ENCODE data around the gene JHY.

Gene JHY

DNA sequence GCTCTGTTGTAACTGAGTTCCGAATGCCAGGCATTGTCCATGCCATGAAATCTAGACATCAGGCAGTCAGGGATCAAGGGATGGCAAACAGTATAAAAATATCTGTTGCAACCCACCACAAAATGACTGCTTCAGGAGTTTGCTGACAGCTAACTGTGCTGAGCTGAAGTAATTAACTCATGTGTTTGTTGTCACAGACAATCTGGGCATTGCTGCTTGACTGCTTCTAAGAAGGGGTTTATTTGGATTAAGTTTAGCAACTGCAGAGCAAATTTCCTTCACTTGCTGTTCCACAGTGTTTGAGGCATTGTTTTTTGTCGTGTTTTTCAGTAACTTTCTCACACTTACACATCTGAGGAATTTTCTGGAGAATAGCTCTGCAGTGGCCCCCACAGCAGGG is 68.7 kb downstream of the JHY start:
- H3K4me1 ChIP-seq (ENCODE audit: insufficient read depth, low read length, poor library complexity, severe bottlenecking), result no peaks in the 10 kb centered on the region
- no peak overlapping the region for H2AFZ ChIP-seq (ENCODE audit: low read length)
- H3K9me2 ChIP-seq (replicated peaks; ENCODE audit: low read depth, low read length), result no peaks in the 10 kb centered on the region
- H3K9ac ChIP-seq (ENCODE audit: low read depth, low read length, poor library complexity, severe bottlenecking), result no peak overlapping the region
- no peak overlapping the region for H3K4me2 ChIP-seq (ENCODE audit: low read depth, low read length, poor library complexity, severe bottlenecking)
- H3F3A ChIP-seq (ENCODE audit: low read depth), result no peaks in the 10 kb centered on the region
- no peaks in the 10 kb centered on the region for H3K9me3 ChIP-seq (ENCODE audit: insufficient read depth, low read depth, low read length)
- no peaks in the 10 kb centered on the region for H3K36me3 ChIP-seq (ENCODE audit: insufficient read depth, low read length)
- TF ChIP-seq EZH2phosphoT487 (IDR thresholded peaks at IDR 0.05; ENCODE audit: borderline replicate concordance), result no peak
- TF ChIP-seq, protein P1, sequence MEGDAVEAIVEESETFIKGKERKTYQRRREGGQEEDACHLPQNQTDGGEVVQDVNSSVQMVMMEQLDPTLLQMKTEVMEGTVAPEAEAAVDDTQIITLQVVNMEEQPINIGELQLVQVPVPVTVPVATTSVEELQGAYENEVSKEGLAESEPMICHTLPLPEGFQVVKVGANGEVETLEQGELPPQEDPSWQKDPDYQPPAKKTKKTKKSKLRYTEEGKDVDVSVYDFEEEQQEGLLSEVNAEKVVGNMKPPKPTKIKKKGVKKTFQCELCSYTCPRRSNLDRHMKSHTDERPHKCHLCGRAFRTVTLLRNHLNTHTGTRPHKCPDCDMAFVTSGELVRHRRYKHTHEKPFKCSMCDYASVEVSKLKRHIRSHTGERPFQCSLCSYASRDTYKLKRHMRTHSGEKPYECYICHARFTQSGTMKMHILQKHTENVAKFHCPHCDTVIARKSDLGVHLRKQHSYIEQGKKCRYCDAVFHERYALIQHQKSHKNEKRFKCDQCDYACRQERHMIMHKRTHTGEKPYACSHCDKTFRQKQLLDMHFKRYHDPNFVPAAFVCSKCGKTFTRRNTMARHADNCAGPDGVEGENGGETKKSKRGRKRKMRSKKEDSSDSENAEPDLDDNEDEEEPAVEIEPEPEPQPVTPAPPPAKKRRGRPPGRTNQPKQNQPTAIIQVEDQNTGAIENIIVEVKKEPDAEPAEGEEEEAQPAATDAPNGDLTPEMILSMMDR (conservative IDR thresholded peaks at IDR 0.05; ENCODE audit: low read length), result no peak
- no peak overlapping the region for H3K4me3 ChIP-seq (ENCODE audit: low read length, poor library complexity, severe bottlenecking)
- no peaks in the 10 kb centered on the region for H3K27me3 ChIP-seq (ENCODE audit: insufficient read depth, low read length, poor library complexity, severe bottlenecking)
- no peaks in the 10 kb centered on the region for H3K79me2 ChIP-seq (ENCODE audit: insufficient read depth, low read length)
- H4K20me1 ChIP-seq (ENCODE audit: insufficient read depth, low read length, poor library complexity, severe bottlenecking), result no peaks in the 10 kb centered on the region

DNA sequence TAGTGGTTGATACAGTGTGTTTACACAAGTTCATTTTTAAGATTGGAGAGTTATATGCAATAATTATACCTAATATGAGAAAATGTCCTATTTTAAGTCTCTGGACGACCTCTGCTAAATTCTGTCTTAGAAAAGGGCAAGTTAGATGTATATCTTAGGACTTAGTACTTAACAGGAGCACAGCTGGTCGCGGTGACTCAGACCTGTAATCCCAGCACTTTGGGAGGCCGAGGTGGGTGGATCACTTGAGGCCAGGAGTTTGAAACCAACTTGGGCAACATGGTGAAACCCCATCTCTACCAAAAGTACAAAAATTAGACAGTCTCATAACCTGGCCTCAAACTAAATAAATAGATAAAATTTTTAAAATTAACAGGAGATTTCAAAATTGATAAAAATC is 71.9 kb downstream of the JHY start:
- Histone ChIP-seq H3K4me2 (ENCODE audit: low read depth, low read length, poor library complexity, severe bottlenecking) (no peak overlapping the region), H3K9ac (ENCODE audit: low read depth, low read length, poor library complexity, severe bottlenecking) (no peak overlapping the region)
- TF ChIP-seq, protein P1 (conservative IDR thresholded peaks at IDR 0.05; ENCODE audit: low read length), result no peak
- TF ChIP-seq EZH2phosphoT487 (IDR thresholded peaks at IDR 0.05; ENCODE audit: borderline replicate concordance), result no peak

DNA sequence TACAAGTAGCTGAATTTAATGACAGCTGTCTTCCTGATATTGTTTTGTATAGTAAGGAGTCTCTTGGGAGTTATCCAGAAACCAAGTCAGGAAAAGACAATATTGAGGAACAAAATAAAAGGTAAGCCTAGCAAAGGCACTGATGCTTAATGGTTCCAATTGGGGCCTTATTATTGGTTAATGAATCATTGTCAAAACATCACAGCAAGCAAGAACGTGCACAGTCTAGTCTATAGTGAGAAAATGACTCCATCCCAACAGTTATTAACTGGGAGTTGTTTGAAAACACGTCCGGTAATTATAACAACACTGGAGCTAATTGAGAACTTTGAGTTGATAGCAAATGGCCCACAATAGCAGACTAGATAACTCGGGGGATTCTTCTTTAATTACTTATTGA is 81.4 kb downstream of the JHY start:
- no peaks in the 10 kb centered on the region for H4K20me1 ChIP-seq (ENCODE audit: insufficient read depth, low read length, poor library complexity, severe bottlenecking)
- no peaks in the 10 kb centered on the region for H3K36me3 ChIP-seq (ENCODE audit: insufficient read depth, low read length)
- no peak overlapping the region for H3K9ac ChIP-seq (ENCODE audit: low read depth, low read length, poor library complexity, severe bottlenecking)
- no peaks in the 10 kb centered on the region for H3F3A ChIP-seq (ENCODE audit: low read depth)
- no peak for TF ChIP-seq EZH2phosphoT487 (IDR thresholded peaks at IDR 0.05; ENCODE audit: borderline replicate concordance)
- TF ChIP-seq, protein P1 (conservative IDR thresholded peaks at IDR 0.05; ENCODE audit: low read length), result no peak
- H3K79me2 ChIP-seq (ENCODE audit: insufficient read depth, low read length), result no peaks in the 10 kb centered on the region
- no peaks in the 10 kb centered on the region for H3K4me1 ChIP-seq (ENCODE audit: insufficient read depth, low read length, poor library complexity, severe bottlenecking)
- H3K9me2 ChIP-seq (replicated peaks; ENCODE audit: low read depth, low read length), result no peaks in the 10 kb centered on the region
- no peak overlapping the region for H3K4me2 ChIP-seq (ENCODE audit: low read depth, low read length, poor library complexity, severe bottlenecking)
- H2AFZ ChIP-seq (ENCODE audit: low read length), result no peak overlapping the region
- H3K4me3 ChIP-seq (ENCODE audit: low read length, poor library complexity, severe bottlenecking), result no peak overlapping the region
- H3K9me3 ChIP-seq (ENCODE audit: insufficient read depth, low read depth, low read length), result no peaks in the 10 kb centered on the region
- no peaks in the 10 kb centered on the region for H3K27me3 ChIP-seq (ENCODE audit: insufficient read depth, low read length, poor library complexity, severe bottlenecking)

More for the DNA sequence above, 71.9 kb downstream of the JHY start:
- Histone ChIP-seq H4K20me1 (ENCODE audit: insufficient read depth, low read length, poor library complexity, severe bottlenecking) (no peaks in the 10 kb centered on the region), H3K4me1 (ENCODE audit: insufficient read depth, low read length, poor library complexity, severe bottlenecking) (no peaks in the 10 kb centered on the region), H3K4me3 (ENCODE audit: low read length, poor library complexity, severe bottlenecking) (no peak overlapping the region), H3F3A (ENCODE audit: low read depth) (no peaks in the 10 kb centered on the region), H3K9me3 (ENCODE audit: insufficient read depth, low read depth, low read length) (no peaks in the 10 kb centered on the region), H3K27me3 (ENCODE audit: insufficient read depth, low read length, poor library complexity, severe bottlenecking) (no peaks in the 10 kb centered on the region), H3K79me2 (ENCODE audit: insufficient read depth, low read length) (no peaks in the 10 kb centered on the region), H3K36me3 (ENCODE audit: insufficient read depth, low read length) (no peaks in the 10 kb centered on the region), H3K9me2 (replicated peaks; ENCODE audit: low read depth, low read length) (no peaks in the 10 kb centered on the region), H2AFZ (ENCODE audit: low read length) (no peak overlapping the region)
